HUES6 (cell line): ENCODE results near the gene CAMK1D.

Experiments
- H3K27ac ChIP-seq: 2 replicates; pipeline ENCODE4 v1.7.0; 2013; ENCODE audit warnings: low read depth, mild to moderate bottlenecking, low read length, inconsistent platforms
- H3K27me3 ChIP-seq: 2 replicates; pipeline ENCODE4 v1.6.1; 2013; ENCODE audit warnings: low read length; ENCODE audit not compliant: control insufficient read depth, insufficient read depth
- H3K36me3 ChIP-seq: 2 replicates; pipeline ENCODE4 v1.6.1; 2013; ENCODE audit warnings: low read length; ENCODE audit not compliant: control insufficient read depth, insufficient read depth
- H3K4me1 ChIP-seq: 2 replicates; pipeline ENCODE4 v1.6.1; 2013; ENCODE audit warnings: low read length; ENCODE audit not compliant: control insufficient read depth, insufficient read depth
- H3K4me3 ChIP-seq: 2 replicates; pipeline ENCODE4 v1.5.1; 2013; ENCODE audit warnings: low read depth, low read length
- H3K9ac ChIP-seq: one replicate; pipeline ENCODE4 v1.6.1; 2013; ENCODE audit warnings: mild to moderate bottlenecking, low read length
- H3K9me3 ChIP-seq: 2 replicates; pipeline ENCODE4 v1.6.1; 2013; ENCODE audit warnings: low read depth, low read length; ENCODE audit not compliant: control insufficient read depth, insufficient read depth

CAMK1D gene

DNA sequence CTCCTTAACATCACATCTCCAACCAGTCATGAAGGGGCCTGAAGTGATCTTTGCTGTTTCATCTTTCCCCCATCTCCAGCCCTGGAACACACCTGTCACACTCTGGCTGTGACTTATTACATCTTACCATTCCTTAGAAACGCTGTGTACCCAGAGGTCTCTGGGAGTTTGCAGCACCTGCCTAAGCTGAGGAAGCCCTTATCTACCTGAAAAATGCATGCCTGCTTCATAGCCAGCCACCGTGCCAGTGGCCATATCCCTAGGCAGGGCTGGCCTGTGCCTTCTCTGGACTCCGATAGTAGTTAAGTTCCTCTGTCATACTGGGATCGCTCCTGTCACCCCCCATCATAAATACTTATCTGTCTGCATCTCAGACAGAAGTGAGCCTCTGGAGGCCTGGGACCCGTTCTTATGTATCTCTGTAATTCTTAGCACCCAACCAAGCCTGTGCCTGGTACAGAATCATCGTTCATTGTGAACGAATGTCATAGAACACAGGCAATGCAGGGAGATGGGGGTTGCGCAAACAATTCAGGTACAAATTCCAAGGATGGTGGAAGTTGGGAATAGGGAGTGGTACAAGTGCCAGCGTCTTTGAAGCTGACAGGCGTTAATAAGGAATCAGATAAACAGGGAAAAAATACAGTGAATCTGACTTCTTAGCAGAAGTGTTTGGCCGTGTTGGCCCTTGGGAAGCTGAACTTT, 254.6 kb downstream of the CAMK1D start:
- Histone ChIP-seq H3K9me3 (peaks cover 4% of the 10 kb centered on the region; the same call in 1 of the 2 replicates), H3K9ac (no peak overlapping the region), H3K36me3 (no peaks in the 10 kb centered on the region), H3K4me1 (peaks cover 4% of the 10 kb centered on the region; the same call in 1 of the 2 replicates), H3K27me3 (no peaks in the 10 kb centered on the region), H3K27ac (no peak overlapping the region), H3K4me3 (no peak overlapping the region)

DNA sequence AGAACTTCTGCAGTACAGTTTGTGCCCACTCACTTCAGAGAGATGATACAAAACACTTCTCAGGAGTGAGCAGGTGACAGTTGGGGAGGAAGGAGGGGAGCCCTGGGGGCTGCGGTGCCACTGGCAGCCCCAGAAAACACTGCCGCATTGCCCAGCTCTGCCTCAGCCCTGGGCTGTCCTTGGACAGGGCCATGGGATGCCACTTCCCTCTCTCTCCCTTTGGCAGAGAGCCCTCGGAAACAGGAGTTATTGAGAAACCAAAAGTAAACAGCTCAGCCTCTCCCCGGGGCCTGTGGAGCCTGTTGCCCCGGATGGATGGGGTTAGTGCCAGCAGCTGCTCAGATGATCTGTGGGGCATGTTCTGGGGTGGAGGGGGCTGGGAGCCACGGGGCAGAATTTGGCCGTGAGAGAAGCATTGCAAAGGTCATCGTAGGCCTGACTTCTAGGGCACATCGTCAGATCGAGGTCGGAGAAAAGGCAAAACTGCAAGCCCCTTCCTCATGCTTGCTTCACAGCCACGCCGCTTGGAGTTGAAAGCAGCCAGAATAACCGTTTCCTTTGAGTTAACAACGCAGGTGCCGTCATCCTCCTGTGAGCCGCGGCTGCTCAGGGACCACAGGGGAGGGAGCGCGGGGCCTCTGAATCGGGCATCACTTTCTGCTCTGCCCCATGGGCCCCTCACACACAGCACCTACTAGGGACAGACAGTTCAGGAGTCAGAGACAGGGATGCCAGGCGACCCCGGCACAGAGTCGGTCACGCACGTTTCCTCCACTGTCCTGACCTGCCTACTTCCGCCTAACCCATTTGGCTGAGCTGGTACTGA, 256.4 kb downstream of the CAMK1D start:
- Histone ChIP-seq H3K36me3 (no peaks in the 10 kb centered on the region), H3K4me1 (peaks cover 4% of the 10 kb centered on the region; the same call in 1 of the 2 replicates), H3K27me3 (no peaks in the 10 kb centered on the region), H3K4me3 (no peak overlapping the region), H3K9ac (no peak overlapping the region), H3K9me3 (no peaks in the 10 kb centered on the region), H3K27ac (no peak overlapping the region)

- Histone ChIP-seq H3K9ac (no peak overlapping the region), H3K36me3 (no peaks in the 10 kb centered on the region), H3K27me3 (no peaks in the 10 kb centered on the region), H3K9me3 (no peaks in the 10 kb centered on the region), H3K27ac (no peak overlapping the region), H3K4me3 (no peak overlapping the region), H3K4me1 (peaks cover 4% of the 10 kb centered on the region; the same call in 1 of the 2 replicates)
Observed at GRCh38 chr10:12606461-12606860, 257.1 kb downstream of the CAMK1D start.

GRCh38 chr10:12608761-12609160, 259.4 kb downstream of the CAMK1D start:
- Histone ChIP-seq H3K4me3 (no peak overlapping the region), H3K9me3 (no peaks in the 10 kb centered on the region), H3K9ac (no peak overlapping the region), H3K4me1 (no peaks in the 10 kb centered on the region), H3K27ac (no peak overlapping the region), H3K36me3 (no peaks in the 10 kb centered on the region), H3K27me3 (no peaks in the 10 kb centered on the region)

- no peak overlapping the region for H3K9ac ChIP-seq
- no peak overlapping the region for H3K27ac ChIP-seq
- H3K9me3 ChIP-seq: no peaks in the 10 kb centered on the region
- no peak overlapping the region for H3K4me3 ChIP-seq
- no peaks in the 10 kb centered on the region for H3K36me3 ChIP-seq
- no peaks in the 10 kb centered on the region for H3K4me1 ChIP-seq
- H3K27me3 ChIP-seq: no peaks in the 10 kb centered on the region
Observed at GRCh38 chr10:12609435-12609834, 260.1 kb downstream of the CAMK1D start.

DNA sequence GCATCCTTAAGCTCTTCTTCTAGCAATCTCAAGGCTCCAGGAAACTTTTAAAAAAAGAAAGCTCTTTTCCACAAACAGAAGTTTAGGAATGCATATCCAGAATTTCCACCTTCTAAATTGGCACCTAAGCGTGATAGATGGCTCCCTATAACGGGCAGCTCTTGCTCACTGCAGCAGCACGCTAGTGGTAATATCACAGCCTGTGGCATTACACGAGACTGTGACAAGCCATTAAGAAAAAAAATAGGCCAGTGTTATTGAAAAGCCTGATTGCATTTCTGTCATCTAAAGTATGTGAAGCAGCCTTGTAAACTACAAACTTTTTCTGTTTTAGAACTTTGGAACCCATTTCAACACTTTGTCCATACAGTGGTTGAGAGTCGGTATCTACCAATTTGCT, 263.8 kb downstream of the CAMK1D start:
- no peak overlapping the region for H3K4me3 ChIP-seq
- H3K27me3 ChIP-seq: no peaks in the 10 kb centered on the region
- no peaks in the 10 kb centered on the region for H3K36me3 ChIP-seq
- no peaks in the 10 kb centered on the region for H3K4me1 ChIP-seq
- no peak overlapping the region for H3K9ac ChIP-seq
- H3K9me3 ChIP-seq: no peaks in the 10 kb centered on the region
- no peak overlapping the region for H3K27ac ChIP-seq

- H3K4me3 ChIP-seq: no peak overlapping the region
- H3K27me3 ChIP-seq: no peaks in the 10 kb centered on the region
- H3K9ac ChIP-seq: no peak overlapping the region
- no peaks in the 10 kb centered on the region for H3K36me3 ChIP-seq
- no peaks in the 10 kb centered on the region for H3K4me1 ChIP-seq
- no peak overlapping the region for H3K27ac ChIP-seq
- H3K9me3 ChIP-seq: no peaks in the 10 kb centered on the region
Observed at GRCh38 chr10:12614177-12614995, 265.0 kb downstream of the CAMK1D start.

- H3K9me3 ChIP-seq: no peaks in the 10 kb centered on the region
- no peaks in the 10 kb centered on the region for H3K36me3 ChIP-seq
- no peak overlapping the region for H3K4me3 ChIP-seq
- H3K9ac ChIP-seq: no peak overlapping the region
- no peaks in the 10 kb centered on the region for H3K27me3 ChIP-seq
- no peak overlapping the region for H3K27ac ChIP-seq
- no peaks in the 10 kb centered on the region for H3K4me1 ChIP-seq
Observed at GRCh38 chr10:12615296-12616220, 266.2 kb downstream of the CAMK1D start.

DNA sequence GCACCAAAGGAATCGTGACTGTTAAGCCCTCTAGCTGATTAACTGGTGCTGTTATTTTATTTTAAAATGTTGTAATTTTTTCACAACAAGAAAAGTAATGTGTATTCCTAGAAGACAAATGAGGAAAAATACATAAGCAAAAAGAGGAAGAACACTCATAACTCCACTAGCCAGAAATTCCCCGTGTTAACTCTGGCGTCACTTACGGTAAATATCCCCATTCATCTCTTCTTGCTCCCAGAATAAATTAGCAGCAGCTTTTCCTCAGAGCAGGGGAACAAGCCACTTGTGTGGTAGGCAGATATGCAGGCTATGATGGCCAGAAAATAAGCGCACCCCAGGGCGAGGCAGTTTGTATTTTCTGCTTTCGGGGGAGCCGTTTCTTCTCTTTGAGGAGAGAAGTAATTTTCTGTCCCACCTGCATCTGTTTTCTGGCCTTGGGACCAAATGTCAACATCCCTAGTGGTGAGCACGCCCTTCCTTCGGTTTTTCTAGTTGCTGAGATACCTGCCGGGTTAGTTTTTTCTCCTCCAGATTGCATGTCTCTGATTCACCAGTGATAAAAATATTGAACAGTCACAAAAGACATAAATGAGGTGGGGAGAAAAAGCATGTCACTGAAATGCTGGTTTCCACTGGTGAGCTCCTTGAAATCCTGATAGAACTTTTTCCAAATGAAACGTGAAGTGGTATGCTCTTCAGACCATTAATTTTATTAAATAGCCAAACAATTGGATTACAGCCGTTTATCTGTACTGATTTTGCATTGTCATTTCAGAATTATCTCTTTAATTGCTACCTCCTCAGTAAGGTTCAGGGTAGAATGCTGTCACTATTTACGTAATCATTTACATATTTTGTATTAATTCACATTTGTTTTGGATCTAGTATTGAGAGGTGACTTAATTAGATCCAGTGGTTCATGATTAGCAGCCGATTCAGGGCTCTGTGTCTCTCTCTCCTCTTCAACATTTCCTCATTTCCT, 268.1 kb downstream of the CAMK1D start:
- Histone ChIP-seq H3K27me3 (no peaks in the 10 kb centered on the region), H3K9ac (no peak overlapping the region), H3K27ac (no peak overlapping the region), H3K4me1 (no peaks in the 10 kb centered on the region), H3K4me3 (no peak overlapping the region), H3K9me3 (no peaks in the 10 kb centered on the region), H3K36me3 (no peaks in the 10 kb centered on the region)
